Measurements from ENCODE around the gene IMMP2L. TPM values are rescaled to one million over a fixed set of nuclear protein-coding genes. Genes with fewer than 3 reads are reported as not detected.

The IMMP2L gene
- total RNA-seq, 1 experiment from 2014 or later, result 8.6 TPM

GRCh38 chr7:110962374-110962773, 599.9 kb downstream of the IMMP2L start:
- no peaks in the 10 kb centered on the region for H4K20me1 ChIP-seq (ENCODE audit: low read length)
- H3K4me3 ChIP-seq (ENCODE audit: low read length), result no peak overlapping the region
- no peaks in the 10 kb centered on the region for H3K36me3 ChIP-seq (ENCODE audit: low read depth, low read length)
- H3F3A ChIP-seq (ENCODE audit: low read length, unreplicated experiment), result no peaks in the 10 kb centered on the region
- no peaks in the 10 kb centered on the region for H3K79me2 ChIP-seq (ENCODE audit: low read length)
- ChIA-PET POLR2A (ENCODE audit: unreplicated experiment) (no interaction called here), CTCF (no interaction called here)
- H3K4me2 ChIP-seq (ENCODE audit: low read length), result no peak overlapping the region
- H3K9me3 ChIP-seq (ENCODE audit: low read length), result no peaks in the 10 kb centered on the region
- no peak overlapping the region for H2AFZ ChIP-seq (ENCODE audit: low read length)
- intact Hi-C loops (cut with micrococcal nuclease), result no loop called here
- no TSS peak for BruUV-seq (replicated peaks)
- no peak overlapping the region for H3K27ac ChIP-seq (ENCODE audit: low read length)
- H3K4me1 ChIP-seq (ENCODE audit: insufficient read depth, low read length), result no peaks in the 10 kb centered on the region
- TF ChIP-seq EZH2 (IDR thresholded peaks at IDR 0.05; ENCODE audit: low read length, unreplicated experiment) (no peak), CTCF (conservative IDR thresholded peaks at IDR 0.05; ENCODE audit: low read depth, low read length) (no peak), EZH2phosphoT487 (IDR thresholded peaks at IDR 0.05; ENCODE audit: borderline replicate concordance, low read length) (no peak)
- DNase-seq (no peak), ATAC-seq (no peak)
- no peaks in the 10 kb centered on the region for H3K27me3 ChIP-seq (ENCODE audit: low read length)
- H3K9ac ChIP-seq (ENCODE audit: low read length), result no peak overlapping the region
- no peaks in the 10 kb centered on the region for H3K9me2 ChIP-seq (replicated peaks; ENCODE audit: low read length)

- no peak overlapping the region for H2AFZ ChIP-seq (ENCODE audit: low read length)
- H3F3A ChIP-seq (ENCODE audit: low read length, unreplicated experiment), result no peaks in the 10 kb centered on the region
- no peak overlapping the region for H3K4me2 ChIP-seq (ENCODE audit: low read length)
- intact Hi-C loops (cut with micrococcal nuclease), result no loop called here
- ATAC-seq (no peak), DNase-seq (no peak)
- H3K9me3 ChIP-seq (ENCODE audit: low read length), result no peaks in the 10 kb centered on the region
- H3K9me2 ChIP-seq (replicated peaks; ENCODE audit: low read length), result no peaks in the 10 kb centered on the region
- no peaks in the 10 kb centered on the region for H3K27me3 ChIP-seq (ENCODE audit: low read length)
- no peaks in the 10 kb centered on the region for H3K4me1 ChIP-seq (ENCODE audit: insufficient read depth, low read length)
- no peak overlapping the region for H3K4me3 ChIP-seq (ENCODE audit: low read length)
- no peaks in the 10 kb centered on the region for H3K79me2 ChIP-seq (ENCODE audit: low read length)
- no peaks in the 10 kb centered on the region for H4K20me1 ChIP-seq (ENCODE audit: low read length)
- H3K9ac ChIP-seq (ENCODE audit: low read length), result no peak overlapping the region
- H3K27ac ChIP-seq (ENCODE audit: low read length), result no peak overlapping the region
- ChIA-PET POLR2A (ENCODE audit: unreplicated experiment) (no interaction called here), CTCF (no interaction called here)
- no TSS peak for BruUV-seq (replicated peaks)
- H3K36me3 ChIP-seq (ENCODE audit: low read depth, low read length), result no peaks in the 10 kb centered on the region
- TF ChIP-seq CTCF (conservative IDR thresholded peaks at IDR 0.05; ENCODE audit: low read depth, low read length), result no peak
- no peak for TF ChIP-seq EZH2 (IDR thresholded peaks at IDR 0.05; ENCODE audit: low read length, unreplicated experiment)
- TF ChIP-seq EZH2phosphoT487 (IDR thresholded peaks at IDR 0.05; ENCODE audit: borderline replicate concordance, low read length), result no peak
These were observed 601.5 kb downstream of the IMMP2L start for GRCh38 chr7:110960811-110961210.

- Histone ChIP-seq H3K4me2 (ENCODE audit: low read length) (no peak overlapping the region), H3K27me3 (ENCODE audit: low read length) (no peaks in the 10 kb centered on the region), H3K4me3 (ENCODE audit: low read length) (no peak overlapping the region), H2AFZ (ENCODE audit: low read length) (no peak overlapping the region), H4K20me1 (ENCODE audit: low read length) (no peaks in the 10 kb centered on the region), H3K79me2 (ENCODE audit: low read length) (no peaks in the 10 kb centered on the region), H3K36me3 (ENCODE audit: low read depth, low read length) (no peaks in the 10 kb centered on the region), H3K27ac (ENCODE audit: low read length) (no peak overlapping the region), H3K9me2 (replicated peaks; ENCODE audit: low read length) (no peaks in the 10 kb centered on the region), H3K9me3 (ENCODE audit: low read length) (no peaks in the 10 kb centered on the region), H3K4me1 (ENCODE audit: insufficient read depth, low read length) (peaks cover 7% of the 10 kb centered on the region), H3K9ac (ENCODE audit: low read length) (no peak overlapping the region), H3F3A (ENCODE audit: low read length, unreplicated experiment) (no peaks in the 10 kb centered on the region)
- TF ChIP-seq EZH2 (IDR thresholded peaks at IDR 0.05; ENCODE audit: low read length, unreplicated experiment) (no peak), EZH2phosphoT487 (IDR thresholded peaks at IDR 0.05; ENCODE audit: borderline replicate concordance, low read length) (no peak), CTCF (conservative IDR thresholded peaks at IDR 0.05; ENCODE audit: low read depth, low read length) (no peak)
- ChIA-PET POLR2A (ENCODE audit: unreplicated experiment) (interaction anchor here (0.6 kb wide), 1 partner anchor 111 kb away, joined by 4 read pairs; no protein-coding TSS in a partner anchor), CTCF (no interaction called here)
- BruUV-seq (replicated peaks), result no TSS peak
- intact Hi-C loops (cut with micrococcal nuclease), result no loop called here
- no peak for ATAC-seq
- no peak for DNase-seq
These were observed 614.0 kb downstream of the IMMP2L start for GRCh38 chr7:110948280-110948679.
